SU-DHL-6 (cell line): ENCODE measurements around the gene CRELD1.

ENCODE experiments used
- CTCF ChIP-seq: fragments of 200-600 bp; sonication (generic); IDR thresholded peaks from one replicate; pipeline ENCODE4 v1.5.1; 2017; ENCODE audit warnings: antibody characterized with exemption, mild to moderate bottlenecking, low read length, moderate library complexity; ENCODE audit not compliant: insufficient read depth, poor library complexity, severe bottlenecking
- EZH2phosphoT487 ChIP-seq: fragments of 200-600 bp; sonication (generic), shearing (Covaris generic); conservative IDR thresholded peaks from 2 replicates; pipeline ENCODE4 v1.6.1; 2018; ENCODE audit warnings: mild to moderate bottlenecking, antibody characterized with exemption, low read length, moderate library complexity, mixed read lengths

- TF ChIP-seq CTCF (no peak), EZH2phosphoT487 (no peak)
Observed at GRCh38 chr3:9890249-9891071, 43.2 kb upstream of the CRELD1 start, which contains the start of gene JAGN1.
